Lower leg skin (tissue), 4 donors: ENCODE measurements around the gene FAM171A1. TPM values are rescaled to one million over a fixed set of nuclear protein-coding genes. Genes with fewer than 3 reads are reported as not detected.

Source experiments
- DNase-seq, 2 donors: peaks; one replicate each; pipeline ENCODE4 v3.0.0-alpha.2; 2019; ENCODE audit warnings: low spot score in 2 of 2
- H3K4me3 ChIP-seq: fragments of 200-600 bp; sonication (generic); 2 replicates; pipeline ENCODE4 v1.5.1; 2017; ENCODE audit warnings: mild to moderate bottlenecking, low read depth; ENCODE audit not compliant: poor library complexity, severe bottlenecking
- CTCF ChIP-seq, 3 donors: fragments of 450-650 bp; IDR thresholded peaks; one replicate each; pipeline ENCODE4 v1.5.1; 2016; ENCODE audit warnings: antibody characterized with exemption in 3 of 3, mild to moderate bottlenecking in 3 of 3, moderate library complexity in 2 of 3
- POLR2A ChIP-seq, 2 donors: fragments of 450-650 bp; IDR thresholded peaks; one replicate each; pipeline ENCODE4 v1.6.1; 2016 to 2017; ENCODE audit warnings: antibody characterized with exemption in 2 of 2, mild to moderate bottlenecking in 1 of 2, moderate library complexity in 1 of 2
- WGBS, 2 donors: methylation state at CpG; one replicate each; pipeline ENCODE4 v1.1.5; 2018; 5-methylcytosine and 5-hydroxymethylcytosine counted together
- intact Hi-C: fragments of 100-400 bp; cut with DNase I; formaldehyde crosslinking; loops from one replicate; pipeline ENCODE4 v1.15.0; 2023; ENCODE audit warnings: low total_unique reads
- total RNA-seq, 4 donors: library from RNA; depleted of rRNA; stranded (reverse); fragments of >200 nt; gene quantifications; one replicate each; pipeline ENCODE4 v1.1.0, GENCODE V29; 2016

Gene FAM171A1
- total RNA-seq, 4 donors from 2014 or later, result 2.7 to 5.4 (median 3.1) TPM

DNA sequence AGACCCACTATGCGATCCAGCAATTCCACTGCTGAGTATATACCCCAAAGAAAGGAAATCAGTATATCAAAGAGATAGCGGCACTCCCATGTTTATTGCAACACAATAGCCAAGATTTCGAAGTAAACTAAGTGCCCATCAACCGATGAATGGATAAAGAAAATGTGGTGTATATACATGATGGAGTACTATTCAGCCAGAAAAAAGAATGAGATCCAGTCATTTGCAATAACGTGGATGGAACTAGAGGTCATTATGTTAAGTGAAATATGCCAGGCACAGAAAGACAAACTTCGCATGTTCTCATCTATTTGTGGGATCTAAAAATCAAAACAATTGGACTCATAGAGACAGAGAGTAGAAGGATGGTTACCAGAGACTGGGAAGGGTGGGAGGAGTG is 195.5 kb downstream of the FAM171A1 start:
- TF ChIP-seq CTCF (IDR thresholded peaks at IDR 0.05) (no peak), POLR2A (IDR thresholded peaks at IDR 0.05) (no peak)
- WGBS, 2 donors, result 90 to 96% methylated on average over 6 of the region's 6 CpGs
- DNase-seq, result no peak
- H3K4me3 ChIP-seq, result no peak overlapping the region
- intact Hi-C loops, result no loop called here

DNA sequence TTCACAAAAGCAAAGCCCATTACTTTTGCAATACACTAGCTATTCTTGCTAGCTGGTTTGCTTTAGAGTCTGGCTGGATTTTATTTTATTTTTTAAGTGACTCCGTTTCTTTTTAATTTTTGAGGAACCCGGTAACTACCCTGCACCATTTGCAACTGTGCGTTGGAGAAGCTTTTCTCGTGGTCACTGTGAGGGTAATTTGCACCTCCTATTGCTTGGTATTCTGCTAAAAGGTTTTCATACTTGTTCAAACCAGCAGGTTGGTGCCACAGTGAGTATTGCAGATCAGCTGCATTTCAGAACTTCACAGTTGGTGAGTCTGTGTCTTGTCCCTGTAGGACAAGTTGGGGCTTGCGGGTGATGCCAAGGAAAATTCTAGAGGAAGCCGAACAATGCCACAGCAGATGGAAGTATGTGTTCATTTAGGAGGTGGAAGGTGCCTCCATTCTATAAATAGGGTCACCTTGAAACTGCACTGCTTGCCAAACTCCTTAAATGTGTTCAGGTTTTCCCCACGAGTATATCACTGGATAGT is 198.7 kb downstream of the FAM171A1 start:
- no peak overlapping the region for H3K4me3 ChIP-seq
- peak in 1 of 2 donors; percentile 24 for DNase-seq
- TF ChIP-seq CTCF (IDR thresholded peaks at IDR 0.05) (no peak), POLR2A (IDR thresholded peaks at IDR 0.05) (no peak)
- WGBS, 2 donors, result 72 to 77% methylated on average over 7 of the region's 7 CpGs
- intact Hi-C loops, result no loop called here

GRCh38 chr10:15169555-15170401 is 201.3 kb downstream of the FAM171A1 start:
- TF ChIP-seq CTCF (IDR thresholded peaks at IDR 0.05) (no peak), POLR2A (IDR thresholded peaks at IDR 0.05) (no peak)
- H3K4me3 ChIP-seq, result no peak overlapping the region
- DNase-seq, result peak; percentile 21 to 76
- intact Hi-C loops, result loop anchor here (5.0 kb wide), 1 partner anchor 332 kb away; the partner anchor contains the start of genes CDNF, HSPA14 and MSANTD7
- 51 to 53% methylated on average over 16 of the region's 16 CpGs for WGBS, 2 donors

DNA sequence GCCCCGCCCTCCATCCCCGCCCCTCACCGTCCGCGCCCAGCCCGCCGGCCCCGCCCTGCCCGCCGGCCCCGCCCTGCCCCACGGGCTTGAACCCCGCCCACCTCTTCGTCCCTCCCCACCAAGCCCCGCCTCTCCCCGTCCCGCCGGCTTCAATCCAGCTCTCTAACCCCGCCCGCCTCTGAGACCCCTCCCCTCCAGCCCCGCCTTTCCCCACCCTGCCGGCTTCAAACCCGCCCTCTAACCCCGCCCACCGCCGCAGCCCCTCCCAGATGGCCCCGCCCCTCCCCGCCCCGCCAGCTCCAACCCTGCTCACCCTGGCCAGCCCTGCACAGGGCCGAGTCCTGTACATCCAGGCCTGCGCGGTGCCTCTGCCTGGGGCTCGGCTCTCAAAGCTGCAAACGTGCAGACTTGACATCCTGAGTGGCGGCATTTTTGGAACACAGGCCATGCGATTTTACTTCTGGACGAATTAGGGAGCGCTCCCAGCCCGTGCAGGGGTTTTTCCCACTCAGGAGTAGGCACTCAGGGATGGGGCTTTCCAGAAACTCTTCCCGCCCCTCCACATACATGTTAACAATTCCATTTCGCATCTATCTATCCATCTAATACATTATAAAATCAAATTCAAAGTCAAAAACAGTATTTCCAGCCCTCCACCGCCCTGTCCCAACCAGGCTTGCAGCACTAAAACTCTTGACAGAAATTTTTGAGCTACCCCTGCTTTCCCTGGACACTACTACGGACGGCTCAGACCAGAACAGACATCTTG is 202.1 kb downstream of the FAM171A1 start:
- 19 to 23% methylated on average over 20 to 22 of the region's 44 CpGs for WGBS, 2 donors
- peak; percentile 94 to 99 for DNase-seq
- no peak for TF ChIP-seq CTCF (IDR thresholded peaks at IDR 0.05)
- no peak for TF ChIP-seq POLR2A (IDR thresholded peaks at IDR 0.05)
- H3K4me3 ChIP-seq, result no peak overlapping the region
- intact Hi-C loops, result loop anchor here (5.0 kb wide), 1 partner anchor 332 kb away; the partner anchor contains the start of genes CDNF, HSPA14 and MSANTD7

DNA sequence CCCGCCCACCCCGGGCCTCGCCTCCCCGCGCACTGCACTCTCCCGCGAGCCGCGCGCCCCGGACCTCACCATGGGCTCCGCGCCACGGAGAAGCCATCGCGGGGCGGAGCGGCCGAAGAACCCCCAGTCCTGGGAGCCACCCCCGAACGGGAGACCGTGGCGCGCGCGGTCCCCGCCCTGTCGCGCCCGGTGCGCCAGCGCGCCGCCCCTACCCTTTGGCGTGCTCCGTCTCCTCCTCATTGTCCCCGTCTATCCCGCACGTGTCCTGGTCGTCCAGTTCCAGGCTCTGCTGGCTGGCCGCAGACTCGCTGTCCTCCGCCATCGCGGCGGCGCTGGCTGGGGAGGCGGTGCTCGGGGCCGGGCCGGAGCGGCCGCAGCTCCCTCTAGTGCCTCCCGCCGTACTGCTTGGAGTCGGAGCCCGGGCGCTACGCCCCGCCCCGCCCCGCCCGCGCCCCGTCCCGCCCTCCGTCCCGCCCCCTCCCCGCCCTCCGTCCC is 202.8 kb downstream of the FAM171A1 start, which contains the start of gene NMT2:
TSS of gene NMT2 (minus strand) at position 403 of the 495 bp plus-strand sequence. CDS start at position 322, 81 bp downstream.
- DNase-seq, result peak; percentile 73 to 96
- WGBS, 2 donors, result 0% methylated on average over 6 to 30 of the region's 70 CpGs
- TF ChIP-seq POLR2A (IDR thresholded peaks at IDR 0.05), result peak in 1 of 2 donors; percentile 47
- no peak for TF ChIP-seq CTCF (IDR thresholded peaks at IDR 0.05)
- H3K4me3 ChIP-seq, result peak within 1 kb of the TSS; percentile 57
- intact Hi-C loops, result loop anchor here (5.0 kb wide), 1 partner anchor 331 kb away; the partner anchor contains the start of genes CDNF, HSPA14 and MSANTD7
